HG02571 (cell line): ENCODE data around the gene SH3BGRL.

Source experiments
- ATAC-seq: cut with Tn5 transposase; IDR thresholded peaks from one replicate; pipeline ENCODE4 v1.9.1; 2021; ENCODE audit warnings: mild to moderate bottlenecking, moderate library complexity; ENCODE audit not compliant: unreplicated experiment

SH3BGRL gene

DNA sequence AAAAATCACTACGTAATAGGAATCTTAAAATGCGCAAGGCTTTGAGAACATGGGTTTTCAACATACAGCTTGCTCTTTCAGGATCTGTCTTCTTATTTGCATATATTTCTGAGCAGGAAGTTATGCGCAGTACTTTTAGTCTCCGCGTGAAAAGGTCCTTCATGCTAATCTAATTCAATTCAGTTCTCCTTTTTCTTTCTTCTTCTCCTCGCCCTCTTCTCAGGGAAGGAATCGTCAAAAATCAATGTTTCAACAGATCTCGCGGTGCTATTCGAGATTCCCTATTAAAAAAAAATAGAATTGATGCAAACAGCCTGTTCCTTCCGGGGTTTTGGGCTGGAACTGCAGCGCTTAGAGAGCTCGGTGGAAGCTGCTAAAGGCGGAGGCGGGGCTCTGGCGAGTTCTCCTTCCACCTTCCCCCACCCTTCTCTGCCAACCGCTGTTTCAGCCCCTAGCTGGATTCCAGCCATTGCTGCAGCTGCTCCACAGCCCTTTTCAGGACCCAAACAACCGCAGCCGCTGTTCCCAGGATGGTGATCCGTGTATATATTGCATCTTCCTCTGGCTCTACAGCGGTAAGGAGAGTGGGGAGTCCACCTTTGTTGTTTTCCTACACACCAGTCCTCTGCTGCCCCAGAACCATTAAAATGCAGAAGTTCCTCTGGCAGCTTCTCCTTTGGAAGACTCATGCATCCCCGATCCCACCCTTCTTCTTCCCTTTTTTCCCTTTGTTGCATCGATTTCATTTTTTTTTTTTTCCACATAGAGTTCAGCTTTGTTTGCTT is at the start of gene SH3BGRL, which contains the start of gene HMGN5:
Gene SH3BGRL (plus strand): TSS at position 432 of the 785 bp plus-strand sequence. CDS start 99 bp downstream, at position 531.
Gene HMGN5 (minus strand): TSS at position 243 of the 785 bp plus-strand sequence. CDS start 80,364 bp downstream, outside the sequence.
- peak; percentile 95 for ATAC-seq

- no peak for ATAC-seq
These were observed 33.5 kb upstream of the SH3BGRL start for GRCh38 chrX:81168391-81168790.

DNA sequence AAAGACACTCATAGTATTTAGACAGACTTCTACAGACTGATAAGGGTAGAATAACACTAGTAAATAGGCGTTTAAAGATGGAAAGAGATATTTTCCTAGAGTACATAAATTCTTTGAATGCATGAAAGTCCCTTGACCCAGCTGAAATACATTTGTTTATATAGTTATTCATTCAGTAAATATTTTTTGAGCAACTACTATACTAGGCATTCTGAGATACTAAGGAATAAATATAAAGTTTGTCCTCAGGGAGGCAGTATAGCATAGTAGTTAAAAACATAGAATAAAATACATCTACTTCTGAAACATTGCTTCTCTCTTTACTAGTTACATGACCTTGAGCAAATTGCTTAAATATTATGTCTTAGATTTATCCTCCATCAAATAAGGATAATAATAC is 27.6 kb upstream of the SH3BGRL start:
- no peak for ATAC-seq

GRCh38 chrX:81195259-81195658 is 6.6 kb upstream of the SH3BGRL start:
- ATAC-seq, result no peak

DNA sequence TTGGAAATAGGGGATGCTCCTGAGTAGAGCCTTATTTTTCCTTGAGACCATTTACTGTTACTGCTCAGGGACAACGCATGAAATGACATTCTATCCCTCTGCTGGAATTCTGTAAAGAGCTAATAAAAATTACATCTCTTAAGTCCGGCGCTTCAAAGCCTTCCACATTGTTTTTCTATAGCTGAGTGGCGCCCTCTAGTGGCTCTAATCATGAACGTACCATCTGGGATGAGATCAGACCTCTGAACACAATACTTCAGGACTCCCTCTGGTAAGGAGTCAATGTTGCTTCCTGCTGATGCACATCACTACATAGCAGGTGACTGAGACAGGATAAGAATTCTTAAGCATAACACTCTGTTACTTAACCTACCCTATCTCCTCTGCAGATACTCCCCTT is 6.2 kb upstream of the SH3BGRL start:
- peak; percentile 86 for ATAC-seq

GRCh38 chrX:81201071-81201470 is 831 bp upstream of the SH3BGRL start:
- no peak for ATAC-seq

DNA sequence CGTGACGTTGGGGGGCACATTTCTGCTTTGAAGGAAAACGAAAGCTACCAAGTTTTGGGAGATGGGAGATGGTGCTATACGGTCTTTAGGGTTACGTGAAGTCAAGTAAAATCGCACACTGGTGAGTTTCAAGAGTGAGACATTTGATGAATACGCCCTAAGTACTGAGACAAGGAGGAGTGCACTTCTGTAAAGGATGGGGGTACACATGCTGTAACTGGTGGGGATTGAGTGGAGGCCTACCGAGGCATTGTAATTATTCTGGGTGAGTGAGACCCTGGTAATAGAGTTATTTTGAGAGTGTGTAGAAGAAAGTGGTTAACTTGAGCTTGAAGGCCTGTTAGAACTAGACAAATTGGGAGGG is 536 bp downstream of the SH3BGRL start:
- no peak for ATAC-seq

GRCh38 chrX:81202943-81203342 is 1.0 kb downstream of the SH3BGRL start:
- no peak for ATAC-seq

DNA sequence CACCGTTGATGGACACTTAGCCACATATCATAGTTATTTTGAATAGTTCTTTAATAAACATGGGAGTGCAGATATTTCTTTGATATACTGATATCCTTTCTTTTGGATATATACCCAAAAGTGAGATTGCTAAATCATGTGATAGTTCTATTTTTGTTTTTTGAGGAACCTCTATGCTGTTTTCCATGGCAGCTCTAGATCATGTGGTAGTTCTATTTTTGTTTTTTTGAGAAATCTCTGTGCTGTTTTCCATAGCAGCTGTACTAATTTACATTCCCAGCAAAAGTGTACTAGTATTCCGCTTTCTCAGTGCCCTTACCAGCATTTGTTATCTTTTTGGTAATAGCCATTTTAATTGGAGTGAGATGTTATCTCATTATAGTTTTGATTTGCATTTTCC is 3.6 kb downstream of the SH3BGRL start:
- no peak for ATAC-seq

GRCh38 chrX:81206476-81206875 is 4.6 kb downstream of the SH3BGRL start:
- no peak for ATAC-seq

- no peak for ATAC-seq
These were observed 7.0 kb downstream of the SH3BGRL start for GRCh38 chrX:81208916-81209315.

- ATAC-seq, result no peak
These were observed 13.8 kb downstream of the SH3BGRL start for GRCh38 chrX:81215685-81216084.

DNA sequence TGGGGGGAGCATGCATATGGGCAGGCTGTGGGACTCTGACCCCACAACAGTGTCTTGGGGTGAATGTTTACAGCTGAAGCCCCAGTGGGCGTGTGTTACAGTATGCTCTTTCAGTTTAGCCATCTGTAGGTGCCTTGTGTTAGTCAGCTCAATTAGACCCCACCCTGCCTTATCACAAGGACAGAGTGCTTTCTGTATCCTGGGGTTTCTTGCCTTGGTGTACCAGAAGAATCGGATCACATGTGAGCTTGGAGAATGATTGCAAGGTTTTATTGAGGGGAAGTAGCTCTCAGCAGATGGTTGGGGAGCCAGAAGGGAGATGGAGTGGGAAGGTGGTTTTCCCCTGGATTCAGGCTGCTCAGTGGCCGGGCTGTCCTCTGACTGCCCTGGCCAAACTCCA is 27.3 kb downstream of the SH3BGRL start:
- no peak for ATAC-seq

DNA sequence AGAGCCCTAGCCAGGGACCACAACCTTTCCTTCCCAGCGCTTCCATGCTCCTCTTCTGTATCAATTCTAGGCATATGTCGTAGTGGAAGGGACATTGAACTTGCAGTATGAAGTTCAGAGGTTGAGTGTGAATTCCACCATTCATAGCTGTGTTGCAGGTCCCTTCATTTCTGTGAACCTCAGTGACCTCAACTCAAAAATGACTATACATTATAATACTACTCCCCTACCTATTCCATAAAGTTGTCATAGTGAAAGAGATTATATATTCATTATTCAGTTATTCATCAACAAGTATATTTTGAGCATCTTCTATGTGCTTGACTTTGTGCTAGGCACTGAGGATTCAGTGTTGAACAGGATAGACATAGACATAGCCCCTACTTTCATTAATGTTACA is 28.0 kb downstream of the SH3BGRL start:
- no peak for ATAC-seq

DNA sequence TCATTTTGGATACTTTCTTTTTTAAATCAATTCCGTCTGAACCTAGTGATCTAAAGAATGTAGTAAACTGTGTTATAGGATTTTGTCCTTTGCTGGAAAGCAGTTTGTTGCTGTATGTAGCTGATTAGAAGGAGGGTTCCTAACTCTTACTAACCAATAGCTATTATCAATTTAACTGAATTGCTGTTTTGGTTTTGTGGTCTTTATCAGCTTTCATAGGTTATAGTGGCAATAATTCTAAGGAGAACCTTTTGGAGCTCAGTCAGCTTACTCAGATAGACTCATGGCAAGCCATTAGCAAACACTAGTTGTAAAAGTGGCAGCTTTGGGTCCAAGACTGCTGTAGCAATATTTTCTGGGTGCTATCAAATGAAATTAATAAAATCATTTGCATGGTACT is 29.6 kb downstream of the SH3BGRL start:
- ATAC-seq, result no peak

GRCh38 chrX:81232218-81232617 is 30.3 kb downstream of the SH3BGRL start:
- ATAC-seq, result no peak

DNA sequence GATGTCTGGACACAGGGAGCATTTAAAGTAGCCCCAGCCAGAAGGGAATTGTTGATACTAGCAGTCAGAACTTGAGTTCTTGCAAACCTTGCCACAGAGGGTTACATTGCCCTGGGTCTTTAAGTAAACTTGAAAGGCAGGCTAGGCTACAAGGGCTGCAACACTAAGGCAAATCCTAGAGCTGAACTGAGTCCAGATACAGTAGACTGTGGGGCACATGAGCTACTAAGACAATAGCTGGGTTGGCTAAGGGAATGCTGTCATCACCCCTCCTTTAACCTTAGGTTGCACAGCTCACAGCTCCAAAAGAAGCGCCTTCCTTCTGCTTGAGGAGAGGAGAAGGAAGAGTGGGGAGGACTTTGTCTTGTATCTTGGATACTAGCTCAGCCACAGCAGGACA is 35.6 kb downstream of the SH3BGRL start:
- ATAC-seq, result no peak

DNA sequence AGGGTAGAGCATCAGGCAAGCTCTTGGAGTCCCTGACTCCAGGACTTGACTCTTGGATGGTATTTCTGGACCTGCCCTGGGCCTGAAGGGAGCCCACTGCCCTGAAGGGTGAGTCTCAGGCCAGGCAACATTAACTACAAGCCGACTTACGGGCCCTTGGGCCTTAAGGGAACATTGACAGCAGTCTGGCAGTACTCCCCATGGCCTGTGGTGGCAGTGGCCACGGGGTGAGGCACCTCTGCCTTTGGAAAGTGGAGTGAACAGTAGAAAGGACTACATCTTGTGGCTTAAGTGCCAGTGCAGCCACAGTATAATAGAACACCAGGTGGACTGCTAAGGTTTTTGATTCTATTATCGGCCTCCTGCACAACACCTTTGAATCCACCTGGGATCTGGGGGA is 36.3 kb downstream of the SH3BGRL start:
- ATAC-seq, result no peak

DNA sequence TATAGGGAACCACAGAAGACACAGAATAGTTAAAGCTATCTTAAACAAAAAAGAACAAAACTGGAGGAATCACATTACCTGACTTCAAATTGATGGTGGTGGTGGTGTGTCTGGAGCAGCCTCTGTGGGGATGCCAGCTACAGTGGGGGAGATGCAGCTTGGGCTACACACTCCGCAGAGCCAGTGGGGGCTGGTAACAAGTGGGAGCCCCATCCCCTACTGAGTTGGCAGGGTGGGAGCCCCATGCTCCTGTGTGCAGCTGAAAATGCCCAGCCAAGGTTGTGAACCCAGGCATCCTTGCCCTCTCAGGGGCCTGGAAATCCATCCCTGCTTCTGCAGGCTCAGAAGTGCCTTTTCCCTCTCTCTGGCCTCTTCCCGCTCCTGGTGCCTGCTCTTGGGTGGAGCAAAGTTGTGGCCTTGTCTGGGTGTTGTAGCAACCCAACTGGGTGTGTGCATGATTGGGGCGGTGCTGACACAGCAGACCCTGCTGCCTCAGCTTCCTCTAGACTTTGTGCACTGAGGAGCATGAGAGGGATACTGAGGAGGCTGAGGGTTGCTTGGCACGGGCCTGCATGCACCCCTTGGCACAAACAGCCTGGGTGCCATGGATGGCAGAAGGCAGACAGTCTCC is 38.9 kb downstream of the SH3BGRL start:
- no peak for ATAC-seq

DNA sequence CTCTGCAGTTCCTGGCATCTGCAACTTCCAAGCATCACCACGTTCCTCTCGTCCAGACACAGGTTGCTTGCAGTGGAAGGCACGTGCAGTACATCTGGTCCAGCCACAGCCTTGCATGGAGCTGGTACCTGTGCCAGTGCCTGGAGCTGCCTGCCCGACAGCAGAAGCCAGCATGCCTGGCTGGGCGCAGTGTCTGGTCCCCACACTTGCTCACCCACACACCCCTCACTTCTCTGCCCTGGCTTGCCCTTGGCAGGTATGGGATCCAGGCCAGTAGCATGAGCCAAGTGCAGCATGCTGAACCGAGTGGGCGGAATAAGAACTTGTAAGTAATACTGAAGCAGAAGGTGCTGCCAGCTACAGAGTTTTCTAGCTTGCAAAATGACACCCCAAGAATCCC is 39.9 kb downstream of the SH3BGRL start:
- ATAC-seq, result no peak

DNA sequence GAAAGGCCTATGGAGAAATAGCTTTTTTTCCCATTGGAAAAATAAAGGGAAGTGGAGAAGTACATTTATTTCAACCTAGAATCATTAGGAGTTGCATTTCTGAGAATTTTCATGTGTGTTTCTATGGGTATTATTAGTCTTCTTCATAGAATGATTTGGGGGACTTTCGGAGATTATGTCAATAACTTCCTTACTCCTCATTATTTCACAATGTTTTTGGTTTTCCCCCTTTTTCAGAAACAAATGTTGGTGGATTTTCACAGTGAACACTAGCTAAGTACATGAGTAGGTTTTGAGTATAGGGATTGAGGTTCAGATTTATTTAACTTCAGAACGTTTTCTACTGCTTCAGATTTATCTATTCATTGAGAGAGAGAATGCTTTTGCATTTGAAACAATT is 54.0 kb downstream of the SH3BGRL start:
- no peak for ATAC-seq

DNA sequence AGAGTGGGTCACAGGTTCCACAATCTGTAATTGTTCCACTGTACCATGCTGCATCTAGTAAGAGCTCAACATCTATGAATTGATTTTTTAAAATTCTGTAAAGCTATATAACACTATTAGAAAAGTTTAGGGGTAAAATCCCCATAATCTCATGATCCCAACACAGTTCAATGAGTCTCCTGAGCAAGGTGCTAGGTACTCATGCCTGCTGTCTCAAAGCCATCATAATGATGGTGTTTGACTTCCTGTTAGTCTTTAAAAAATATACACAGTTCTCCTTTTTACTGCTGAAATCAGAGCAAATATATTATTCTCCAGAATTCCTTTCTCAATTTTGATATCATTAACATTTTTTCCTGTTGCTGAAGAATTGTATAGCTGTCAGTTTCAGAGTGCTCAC is 55.9 kb downstream of the SH3BGRL start:
- ATAC-seq, result no peak
